ENCODE data around the gene TET3.

DNA sequence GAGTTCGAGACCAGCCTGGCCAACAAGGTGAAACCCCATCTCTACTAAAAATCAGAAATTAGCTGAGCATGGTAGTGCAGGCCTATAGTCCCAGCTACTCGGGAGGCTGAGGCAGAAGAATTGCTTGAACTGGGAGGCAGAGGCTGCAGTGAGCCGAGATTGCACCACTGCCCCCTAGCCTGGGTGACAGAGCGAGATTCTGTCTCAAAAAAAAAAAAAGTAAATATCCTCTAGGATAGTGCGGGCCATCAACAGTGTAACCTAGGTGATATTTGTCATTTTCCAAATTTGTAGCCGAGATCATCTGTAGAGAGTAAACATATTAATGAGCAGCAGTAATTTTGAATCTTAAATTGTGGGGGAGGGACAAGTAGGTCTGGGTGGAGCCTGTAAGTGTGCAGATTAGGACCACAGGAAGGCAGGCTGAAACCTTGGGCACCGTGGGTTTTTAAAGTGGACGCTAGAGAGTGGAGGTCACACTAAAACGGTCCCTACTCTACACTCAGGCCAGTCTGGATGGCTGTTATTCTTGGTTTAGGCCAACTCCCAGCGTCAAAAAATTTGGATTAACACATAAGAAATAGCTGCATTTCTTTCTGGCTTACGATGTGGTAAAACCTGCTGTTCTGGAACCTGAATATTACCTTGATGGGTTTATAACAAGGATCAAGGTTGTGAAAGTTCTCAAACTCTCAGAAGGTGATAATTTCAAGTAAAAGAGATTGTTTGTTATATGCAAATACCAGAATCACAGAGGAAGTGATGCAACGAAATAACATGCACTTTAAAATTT, 22.7 kb upstream of the TET3 start:
- TF ChIP-seq, protein P1, sequence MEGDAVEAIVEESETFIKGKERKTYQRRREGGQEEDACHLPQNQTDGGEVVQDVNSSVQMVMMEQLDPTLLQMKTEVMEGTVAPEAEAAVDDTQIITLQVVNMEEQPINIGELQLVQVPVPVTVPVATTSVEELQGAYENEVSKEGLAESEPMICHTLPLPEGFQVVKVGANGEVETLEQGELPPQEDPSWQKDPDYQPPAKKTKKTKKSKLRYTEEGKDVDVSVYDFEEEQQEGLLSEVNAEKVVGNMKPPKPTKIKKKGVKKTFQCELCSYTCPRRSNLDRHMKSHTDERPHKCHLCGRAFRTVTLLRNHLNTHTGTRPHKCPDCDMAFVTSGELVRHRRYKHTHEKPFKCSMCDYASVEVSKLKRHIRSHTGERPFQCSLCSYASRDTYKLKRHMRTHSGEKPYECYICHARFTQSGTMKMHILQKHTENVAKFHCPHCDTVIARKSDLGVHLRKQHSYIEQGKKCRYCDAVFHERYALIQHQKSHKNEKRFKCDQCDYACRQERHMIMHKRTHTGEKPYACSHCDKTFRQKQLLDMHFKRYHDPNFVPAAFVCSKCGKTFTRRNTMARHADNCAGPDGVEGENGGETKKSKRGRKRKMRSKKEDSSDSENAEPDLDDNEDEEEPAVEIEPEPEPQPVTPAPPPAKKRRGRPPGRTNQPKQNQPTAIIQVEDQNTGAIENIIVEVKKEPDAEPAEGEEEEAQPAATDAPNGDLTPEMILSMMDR (IDR thresholded peaks at IDR 0.05): no peak
- TF ChIP-seq POLR2AphosphoS5 (IDR thresholded peaks at IDR 0.05; ENCODE audit: insufficient read depth in 1 of 2, low read depth in 1 of 2): no peak

All from vagina (tissue), 2 donors.